Choroid plexus epithelial cell (primary cell): Measurements from ENCODE around the gene FCN2.

Experiments used
- DNase-seq: peaks from one replicate; pipeline ENCODE4 v3.0.0-alpha.2; 2010; ENCODE audit warnings: low read depth
- H3K4me3 ChIP-seq: 2 replicates; pipeline ENCODE4 v1.5.1; 2011; ENCODE audit warnings: low read depth, mild to moderate bottlenecking, control low read depth, low read length, moderate library complexity
- TF ChIP-seq, protein P1 (sequence below): conservative IDR thresholded peaks from 2 replicates; pipeline ENCODE4 v1.5.1; 2011; ENCODE audit warnings: low read depth, mild to moderate bottlenecking, control low read depth, inconsistent platforms, low read length, moderate library complexity

The FCN2 gene

GRCh38 chr9:134840511-134840910 is 40.1 kb upstream of the FCN2 start:
- DNase-seq: no peak
- TF ChIP-seq, protein P1, sequence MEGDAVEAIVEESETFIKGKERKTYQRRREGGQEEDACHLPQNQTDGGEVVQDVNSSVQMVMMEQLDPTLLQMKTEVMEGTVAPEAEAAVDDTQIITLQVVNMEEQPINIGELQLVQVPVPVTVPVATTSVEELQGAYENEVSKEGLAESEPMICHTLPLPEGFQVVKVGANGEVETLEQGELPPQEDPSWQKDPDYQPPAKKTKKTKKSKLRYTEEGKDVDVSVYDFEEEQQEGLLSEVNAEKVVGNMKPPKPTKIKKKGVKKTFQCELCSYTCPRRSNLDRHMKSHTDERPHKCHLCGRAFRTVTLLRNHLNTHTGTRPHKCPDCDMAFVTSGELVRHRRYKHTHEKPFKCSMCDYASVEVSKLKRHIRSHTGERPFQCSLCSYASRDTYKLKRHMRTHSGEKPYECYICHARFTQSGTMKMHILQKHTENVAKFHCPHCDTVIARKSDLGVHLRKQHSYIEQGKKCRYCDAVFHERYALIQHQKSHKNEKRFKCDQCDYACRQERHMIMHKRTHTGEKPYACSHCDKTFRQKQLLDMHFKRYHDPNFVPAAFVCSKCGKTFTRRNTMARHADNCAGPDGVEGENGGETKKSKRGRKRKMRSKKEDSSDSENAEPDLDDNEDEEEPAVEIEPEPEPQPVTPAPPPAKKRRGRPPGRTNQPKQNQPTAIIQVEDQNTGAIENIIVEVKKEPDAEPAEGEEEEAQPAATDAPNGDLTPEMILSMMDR: no peak
- H3K4me3 ChIP-seq: no peak overlapping the region

DNA sequence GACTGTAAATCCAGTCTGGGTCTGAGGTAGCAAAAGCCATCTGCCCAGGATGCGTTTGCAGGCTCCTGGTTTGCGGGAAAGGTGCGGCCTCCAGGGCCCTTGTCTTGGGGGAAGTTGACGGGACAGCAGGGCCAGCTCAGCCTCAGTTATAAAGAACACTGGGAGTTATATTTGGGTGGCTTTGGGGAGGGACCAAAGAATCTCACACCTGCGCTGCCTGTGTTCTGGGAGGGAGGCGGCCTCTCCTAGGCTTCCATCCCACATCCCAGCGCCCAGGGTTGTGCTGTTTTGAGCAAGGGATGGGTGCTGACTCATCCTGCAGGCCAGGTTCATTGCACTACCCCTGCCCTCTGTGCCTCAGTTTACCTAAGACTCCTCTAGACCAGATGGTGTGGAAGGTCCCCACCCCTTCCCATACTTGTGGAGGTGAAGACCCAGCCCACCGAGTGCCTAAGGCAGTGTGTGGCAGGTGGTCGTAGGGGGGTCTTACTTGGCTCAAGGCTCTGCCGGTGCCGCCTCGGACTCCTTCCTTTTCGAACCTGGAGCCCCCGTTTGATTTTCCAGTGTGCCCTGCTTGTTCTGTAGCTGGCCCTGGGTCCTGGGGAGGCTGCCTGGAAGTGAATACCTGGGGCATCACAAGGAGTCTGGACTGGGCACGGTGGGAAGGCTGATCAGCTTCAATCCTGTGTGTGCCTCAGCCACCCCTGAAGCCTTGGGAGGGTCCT is 39.3 kb upstream of the FCN2 start:
- no peak overlapping the region for H3K4me3 ChIP-seq
- TF ChIP-seq, protein P1: no peak
- no peak for DNase-seq

- no peak overlapping the region for H3K4me3 ChIP-seq
- DNase-seq: no peak
- TF ChIP-seq, protein P1: no peak
Observed at GRCh38 chr9:134842321-134842720, 38.3 kb upstream of the FCN2 start.

DNA sequence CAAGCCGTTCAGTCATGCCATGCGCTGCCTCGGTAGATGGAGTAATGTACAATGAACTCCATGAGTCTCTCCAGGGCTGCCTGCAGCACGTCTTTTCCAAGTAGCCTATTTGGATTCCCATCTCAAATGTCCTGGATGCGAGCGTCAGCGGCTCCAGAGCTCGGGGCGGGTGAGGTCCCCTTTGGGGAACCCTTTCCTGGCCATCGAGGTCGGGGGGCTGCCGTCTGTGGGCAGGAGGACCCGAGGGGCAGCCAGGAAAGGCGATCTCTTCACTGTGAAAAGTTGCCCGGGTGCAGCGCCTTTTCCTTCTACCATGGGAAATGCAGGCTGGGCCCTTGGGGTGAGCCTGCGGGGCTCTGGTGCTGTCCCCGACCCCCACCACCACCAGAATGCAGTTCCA is 36.9 kb upstream of the FCN2 start:
- DNase-seq: no peak
- H3K4me3 ChIP-seq: no peak overlapping the region
- TF ChIP-seq, protein P1: no peak

- TF ChIP-seq, protein P1: no peak
- no peak overlapping the region for H3K4me3 ChIP-seq
- no peak for DNase-seq
Observed at GRCh38 chr9:134844821-134845220, 35.8 kb upstream of the FCN2 start.

DNA sequence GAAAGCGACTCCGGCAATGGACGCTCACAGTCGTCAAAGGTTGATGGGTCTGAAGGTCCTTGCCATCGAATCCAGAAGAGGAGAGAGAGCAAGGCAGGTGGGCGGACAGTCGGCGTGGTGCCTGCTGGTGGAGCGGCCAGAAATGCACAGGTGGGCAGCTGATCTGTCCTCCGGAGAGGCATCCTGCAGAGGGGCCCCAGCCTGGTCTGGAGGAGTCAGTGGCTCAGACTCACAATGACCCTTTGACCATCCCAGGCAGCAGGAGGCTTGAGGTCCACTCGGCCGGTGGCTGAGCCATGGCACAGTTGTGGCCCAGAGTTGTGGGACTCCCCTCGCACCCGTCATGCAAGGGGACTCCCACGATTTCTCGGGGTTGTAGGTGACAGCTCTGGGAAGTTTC is 34.4 kb upstream of the FCN2 start:
- TF ChIP-seq, protein P1: no peak
- no peak for DNase-seq
- no peak overlapping the region for H3K4me3 ChIP-seq

GRCh38 chr9:134846699-134847098 is 33.9 kb upstream of the FCN2 start:
- no peak overlapping the region for H3K4me3 ChIP-seq
- no peak for DNase-seq
- TF ChIP-seq, protein P1: no peak
